Osteocyte (in vitro differentiated cells): ENCODE results near the gene TTYH2. TPM values are rescaled to one million over a fixed set of nuclear protein-coding genes. Genes with fewer than 3 reads are reported as not detected.

Source experiments
- DNase-seq: peaks from one replicate; pipeline ENCODE4 v3.0.0; 2021; ENCODE audit warnings: mixed read lengths; ENCODE audit not compliant: unreplicated experiment; ENCODE audit errors: extremely low spot score
- H3K27ac Mint-ChIP-seq: one replicate; pipeline ENCODE4 v1.8.0; 2021; ENCODE audit warnings: mild to moderate bottlenecking, mixed read lengths; ENCODE audit not compliant: unreplicated experiment
- H3K27me3 Mint-ChIP-seq: one replicate; pipeline ENCODE4 v1.8.0; 2021; ENCODE audit warnings: mixed read lengths; ENCODE audit not compliant: unreplicated experiment
- H3K36me3 Mint-ChIP-seq: one replicate; pipeline ENCODE4 v1.8.0; 2021; ENCODE audit warnings: mixed read lengths; ENCODE audit not compliant: unreplicated experiment
- H3K4me1 Mint-ChIP-seq: one replicate; pipeline ENCODE4 v1.8.0; 2021; ENCODE audit warnings: mixed read lengths; ENCODE audit not compliant: unreplicated experiment
- H3K4me3 Mint-ChIP-seq: one replicate; pipeline ENCODE4 v1.8.0; 2021; ENCODE audit warnings: mild to moderate bottlenecking, moderate library complexity, mixed read lengths; ENCODE audit not compliant: unreplicated experiment
- H3K9me3 Mint-ChIP-seq: one replicate; pipeline ENCODE4 v1.8.0; 2021; ENCODE audit warnings: mixed read lengths; ENCODE audit not compliant: unreplicated experiment
- CTCF ChIP-seq: fragments of 200-600 bp; sonication (generic); IDR thresholded peaks from 2 replicates; pipeline ENCODE4 v1.5.0; 2021; ENCODE audit warnings: antibody characterized with exemption, mild to moderate bottlenecking, moderate library complexity
- total RNA-seq: library from RNA; stranded (reverse); gene quantifications from 2 replicates; pipeline ENCODE4 v1.2.1, GENCODE V29; 2021

TTYH2 gene
- total RNA-seq, 1 donor from 2014 or later: 1.8 TPM

- Mint-ChIP-seq H3K27me3 (peaks cover 12% of the 10 kb centered on the region), H3K36me3 (peaks cover 13% of the 10 kb centered on the region), H3K4me1 (peaks cover 27% of the 10 kb centered on the region), H3K4me3 (peak overlapping the region; percentile 98), H3K27ac (no peak overlapping the region), H3K9me3 (no peaks in the 10 kb centered on the region)
- no peak for TF ChIP-seq CTCF
- no peak for DNase-seq
These were observed 10.4 kb upstream of the TTYH2 start for GRCh38 chr17:74202938-74203337.

GRCh38 chr17:74203439-74204240, 9.7 kb upstream of the TTYH2 start, which contains the start of gene RPL38:
Gene RPL38 (plus strand): TSS chr17:74203678. CDS start chr17:74203956, 278 bp downstream.
- Mint-ChIP-seq H3K9me3 (no peaks in the 10 kb centered on the region), H3K36me3 (peaks cover 19% of the 10 kb centered on the region), H3K27ac (peak within 1 kb of the TSS; percentile 95), H3K27me3 (peaks cover 12% of the 10 kb centered on the region), H3K4me1 (peaks cover 27% of the 10 kb centered on the region), H3K4me3 (peak within 1 kb of the TSS; percentile 98)
- DNase-seq: peak; percentile 98
- TF ChIP-seq CTCF: peak; percentile 92

GRCh38 chr17:74204474-74204873, 8.9 kb upstream of the TTYH2 start:
- peak overlapping the region; percentile 95 for H3K27ac Mint-ChIP-seq

GRCh38 chr17:74205274-74205673, 8.1 kb upstream of the TTYH2 start:
- DNase-seq: no peak
- Mint-ChIP-seq H3K4me3 (peak overlapping the region; percentile 98), H3K27ac (peak overlapping the region; percentile 34), H3K4me1 (peaks cover 25% of the 10 kb centered on the region), H3K36me3 (peaks cover 34% of the 10 kb centered on the region), H3K9me3 (no peaks in the 10 kb centered on the region), H3K27me3 (peaks cover 7% of the 10 kb centered on the region)
- no peak for TF ChIP-seq CTCF

More at GRCh38 chr17:74204474-74204873, 8.9 kb upstream of the TTYH2 start:
- DNase-seq: no peak
- Mint-ChIP-seq H3K27me3 (peaks cover 11% of the 10 kb centered on the region), H3K4me3 (peak overlapping the region; percentile 98), H3K4me1 (peaks cover 28% of the 10 kb centered on the region), H3K36me3 (peaks cover 27% of the 10 kb centered on the region), H3K9me3 (no peaks in the 10 kb centered on the region)
- no peak for TF ChIP-seq CTCF

- H3K9me3 Mint-ChIP-seq: no peaks in the 10 kb centered on the region
- H3K36me3 Mint-ChIP-seq: peaks cover 39% of the 10 kb centered on the region
- H3K4me3 Mint-ChIP-seq: peak overlapping the region; percentile 35
- H3K27ac Mint-ChIP-seq: peak overlapping the region; percentile 20
- no peak for TF ChIP-seq CTCF
- peaks cover 31% of the 10 kb centered on the region for H3K4me1 Mint-ChIP-seq
- peaks cover 3% of the 10 kb centered on the region for H3K27me3 Mint-ChIP-seq
- no peak for DNase-seq
These were observed 7.0 kb upstream of the TTYH2 start for GRCh38 chr17:74206332-74206818.
